Stimulated activated CD8-positive, alpha-beta memory T cell treated with anti-CD3 and anti-CD28 coated beads, Interleukin-4, amount 100 ng/mL, for 24 hours (primary cell): ENCODE measurements around the gene CIZ1.
"Not testable (repeated sequence)": the region's sequence is repeated elsewhere in the genome, so short reads cannot be mapped to it uniquely, and the experiment has no call there.

Source experiments
- DNase-seq: peaks from one replicate; pipeline ENCODE4 v3.0.0-alpha.2; 2020; ENCODE audit warnings: low read depth

Gene CIZ1

DNA sequence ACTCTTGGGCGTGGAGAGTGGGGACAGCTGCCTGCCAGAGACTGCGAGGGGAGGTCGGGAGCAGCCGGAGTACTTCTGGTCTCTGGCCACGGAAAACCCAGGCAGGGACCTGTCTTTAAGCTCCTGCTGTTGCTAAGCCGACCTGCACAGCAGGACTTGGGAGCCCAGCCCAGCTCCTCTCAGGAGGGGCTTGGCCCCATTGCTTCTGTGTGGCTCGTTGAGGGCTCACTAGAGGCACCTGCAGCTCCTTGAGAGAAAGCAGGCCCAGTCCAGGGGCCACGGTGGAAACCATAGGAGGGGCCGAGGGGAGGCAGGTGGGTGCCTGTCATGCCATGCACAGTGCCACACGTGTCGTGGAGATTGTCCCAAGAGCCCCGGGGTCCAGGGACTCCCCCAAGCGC lies 45.4 kb downstream of the CIZ1 start:
- no peak for DNase-seq

GRCh38 chr9:128145536-128145935 lies 45.8 kb downstream of the CIZ1 start:
- no peak for DNase-seq

DNA sequence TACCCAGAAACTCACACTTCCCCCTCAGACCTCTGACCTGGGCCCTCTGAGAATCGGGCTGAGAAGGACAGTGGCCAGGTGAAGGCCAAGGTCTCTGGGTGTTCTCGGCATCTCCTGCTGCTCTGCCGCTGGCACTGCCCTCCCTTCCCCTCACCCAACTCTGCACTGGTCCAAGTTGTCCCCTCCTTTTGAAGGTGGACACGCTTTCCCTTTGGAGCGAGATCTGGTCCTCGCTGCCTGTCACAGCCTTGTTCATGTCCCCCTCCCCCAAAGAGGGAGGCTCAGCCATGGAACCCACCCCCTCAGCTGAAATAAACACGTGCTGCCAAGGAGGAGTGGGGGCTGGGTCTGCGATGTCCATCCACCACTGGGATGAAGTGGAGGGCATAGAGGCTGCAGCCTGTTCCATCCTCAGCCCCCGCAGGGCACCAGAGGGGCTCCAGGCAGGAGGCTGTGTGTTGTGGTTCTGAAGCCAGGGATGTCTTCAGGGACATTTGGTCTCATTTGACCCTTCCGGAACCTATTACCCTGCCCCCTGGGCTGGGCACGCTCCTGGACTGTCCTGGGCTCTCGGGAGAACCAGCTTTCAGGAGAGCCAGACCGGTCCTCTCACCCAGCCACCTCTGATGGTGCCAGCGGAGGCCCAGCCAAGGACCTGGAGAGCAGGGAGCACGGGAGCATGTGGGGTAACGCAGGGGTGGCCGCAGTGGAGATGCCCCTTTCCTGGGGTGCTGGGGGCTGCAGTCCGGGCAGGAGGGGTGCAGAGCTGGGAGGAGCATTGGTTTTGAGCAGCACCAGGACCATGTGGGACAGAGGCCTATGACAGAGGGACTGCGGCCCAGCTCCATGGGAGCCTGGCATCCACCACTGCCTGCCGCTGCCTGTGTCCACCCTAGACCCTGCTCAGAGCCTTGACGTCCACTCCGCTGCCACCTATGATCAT lies 46.9 kb downstream of the CIZ1 start:
- DNase-seq: no peak

GRCh38 chr9:128143525-128144238 lies 47.7 kb downstream of the CIZ1 start:
- no peak for DNase-seq

DNA sequence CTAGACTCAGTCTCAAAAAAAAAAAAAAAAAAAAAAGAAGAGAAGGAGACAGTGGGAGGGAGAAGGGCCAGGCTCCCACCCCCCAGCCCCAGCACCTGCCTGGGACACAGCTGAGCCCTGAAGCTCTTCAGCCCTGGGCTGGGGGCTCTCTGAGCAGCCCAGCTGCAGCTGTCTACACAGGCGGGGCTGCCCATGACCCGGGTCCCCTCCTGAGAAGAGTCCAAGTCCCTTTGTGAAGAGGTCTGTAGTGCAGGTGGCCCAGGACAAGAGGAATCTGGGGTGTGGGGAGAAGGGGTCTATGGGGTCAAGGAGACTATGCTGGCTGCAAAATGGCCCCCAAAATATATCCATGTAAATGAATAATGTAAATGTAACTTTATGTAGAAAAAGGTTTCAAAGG lies 48.8 kb downstream of the CIZ1 start:
- DNase-seq: no peak

- DNase-seq: no peak
Observed at GRCh38 chr9:128142061-128142460, 49.3 kb downstream of the CIZ1 start.

DNA sequence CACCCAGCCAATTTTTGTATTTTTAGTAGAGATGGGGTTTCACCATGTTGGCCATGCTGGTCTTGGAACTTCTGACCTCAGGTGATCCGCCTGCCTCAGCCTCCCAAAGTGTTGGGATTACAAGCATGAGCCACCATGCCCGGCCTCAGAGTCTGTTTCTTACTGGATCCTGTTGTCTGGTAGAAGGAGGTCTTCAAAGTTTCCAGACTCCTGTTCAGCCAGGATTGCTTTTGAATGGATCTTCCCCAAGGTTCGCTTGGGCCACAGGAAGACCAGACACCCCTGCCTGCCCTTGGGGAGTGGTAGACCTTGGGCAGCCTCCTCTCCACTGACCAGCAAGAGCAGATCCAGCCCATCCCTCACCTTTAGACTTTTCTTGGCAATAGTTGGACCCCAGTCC lies 49.8 kb downstream of the CIZ1 start:
- no peak for DNase-seq

DNA sequence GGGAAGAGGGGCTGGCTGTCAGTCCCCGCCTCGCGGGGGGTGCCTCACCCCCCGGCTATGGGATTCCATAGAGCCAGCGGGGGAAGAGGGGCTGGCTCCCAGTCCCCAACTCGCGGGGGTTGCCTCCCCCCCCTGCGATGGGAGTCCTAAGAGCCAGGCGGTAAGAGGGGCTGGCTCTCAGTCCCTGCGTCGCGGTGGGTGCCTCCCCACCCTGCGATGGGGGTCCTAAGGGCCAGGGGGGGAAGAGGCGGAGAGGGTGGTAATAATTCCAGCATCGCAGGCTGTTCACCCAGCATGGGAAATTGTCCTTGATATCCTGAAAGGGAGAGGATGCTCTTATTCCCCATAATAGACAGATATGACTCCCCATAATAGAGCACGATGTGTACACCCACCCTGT lies 51.8 kb downstream of the CIZ1 start:
- DNase-seq: no peak

GRCh38 chr9:128138001-128138400 lies 53.4 kb downstream of the CIZ1 start:
- DNase-seq: no peak

DNA sequence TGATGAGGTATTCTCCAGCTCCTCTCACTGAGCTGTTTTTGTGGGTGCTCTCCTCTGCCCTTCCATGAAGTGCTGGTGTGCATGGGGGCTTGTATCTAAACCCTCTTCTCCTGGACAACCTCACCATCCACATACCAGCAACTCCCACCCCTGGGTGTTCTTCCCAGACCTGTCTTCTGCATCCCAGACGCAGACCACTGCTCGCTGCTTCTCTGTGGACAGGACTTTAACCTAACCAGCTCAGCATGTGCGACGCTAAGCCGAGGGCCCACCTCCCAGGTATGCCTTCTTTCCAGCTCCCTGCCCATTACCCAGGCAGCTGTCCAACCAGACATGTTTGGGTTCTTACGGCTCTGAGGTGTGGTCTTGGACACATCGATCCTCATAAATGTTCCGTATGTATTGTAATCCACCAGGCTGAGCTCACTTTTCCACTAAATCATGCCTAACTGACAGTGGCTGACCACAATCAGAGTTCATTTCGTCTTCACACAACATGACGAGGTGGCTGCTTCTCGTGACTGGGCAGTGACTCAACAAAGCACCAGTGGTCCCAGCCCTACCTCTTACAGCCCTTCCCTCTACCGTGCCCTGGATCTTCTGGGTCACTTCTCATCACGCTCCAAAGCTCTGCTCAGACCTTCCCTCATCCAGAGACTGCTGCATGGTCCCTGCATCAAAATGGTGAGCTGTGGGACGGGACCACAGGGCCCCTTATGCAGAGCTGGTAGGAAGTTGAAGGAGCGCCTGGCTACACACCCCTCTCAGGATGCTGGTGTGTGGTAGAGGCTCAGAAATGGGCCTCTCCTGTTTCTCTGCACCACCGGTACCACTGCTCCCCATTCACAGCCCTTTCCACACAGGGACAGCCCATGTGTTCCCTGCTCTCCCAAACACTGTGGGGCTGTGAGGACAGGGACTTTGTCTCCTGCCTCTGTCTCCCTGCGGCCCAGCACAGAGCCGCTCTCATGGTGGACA lies 54.3 kb downstream of the CIZ1 start:
- no peak for DNase-seq

- not testable (repeated sequence) for DNase-seq
Observed at GRCh38 chr9:128135561-128135960, 55.8 kb downstream of the CIZ1 start.

GRCh38 chr9:128132139-128132538 lies 59.2 kb downstream of the CIZ1 start:
- not testable (repeated sequence) for DNase-seq

DNA sequence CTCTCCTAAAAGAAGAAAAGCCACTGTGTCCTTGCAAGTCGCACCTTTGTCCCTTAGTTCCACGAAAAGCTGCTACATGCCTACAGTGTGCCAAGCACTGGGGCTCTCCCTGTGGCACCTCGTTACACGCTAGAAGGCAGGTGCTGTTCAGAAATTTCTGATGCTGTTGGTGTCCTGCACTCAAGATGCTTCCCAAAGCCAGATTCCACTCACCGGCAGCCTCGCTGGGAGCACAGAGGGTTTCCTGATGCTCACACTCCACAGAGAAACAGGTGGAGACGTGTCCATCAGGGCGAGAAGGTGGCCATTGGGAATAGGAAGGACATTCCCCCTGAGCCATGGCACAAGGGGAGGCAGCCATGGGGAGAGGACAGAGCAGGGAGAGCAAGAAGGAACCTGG lies 60.0 kb downstream of the CIZ1 start:
- DNase-seq: not testable (repeated sequence)

GRCh38 chr9:128130651-128131050 lies 60.7 kb downstream of the CIZ1 start:
- not testable (repeated sequence) for DNase-seq

GRCh38 chr9:128129976-128130590 lies 61.3 kb downstream of the CIZ1 start:
- peak; percentile 44 for DNase-seq

DNA sequence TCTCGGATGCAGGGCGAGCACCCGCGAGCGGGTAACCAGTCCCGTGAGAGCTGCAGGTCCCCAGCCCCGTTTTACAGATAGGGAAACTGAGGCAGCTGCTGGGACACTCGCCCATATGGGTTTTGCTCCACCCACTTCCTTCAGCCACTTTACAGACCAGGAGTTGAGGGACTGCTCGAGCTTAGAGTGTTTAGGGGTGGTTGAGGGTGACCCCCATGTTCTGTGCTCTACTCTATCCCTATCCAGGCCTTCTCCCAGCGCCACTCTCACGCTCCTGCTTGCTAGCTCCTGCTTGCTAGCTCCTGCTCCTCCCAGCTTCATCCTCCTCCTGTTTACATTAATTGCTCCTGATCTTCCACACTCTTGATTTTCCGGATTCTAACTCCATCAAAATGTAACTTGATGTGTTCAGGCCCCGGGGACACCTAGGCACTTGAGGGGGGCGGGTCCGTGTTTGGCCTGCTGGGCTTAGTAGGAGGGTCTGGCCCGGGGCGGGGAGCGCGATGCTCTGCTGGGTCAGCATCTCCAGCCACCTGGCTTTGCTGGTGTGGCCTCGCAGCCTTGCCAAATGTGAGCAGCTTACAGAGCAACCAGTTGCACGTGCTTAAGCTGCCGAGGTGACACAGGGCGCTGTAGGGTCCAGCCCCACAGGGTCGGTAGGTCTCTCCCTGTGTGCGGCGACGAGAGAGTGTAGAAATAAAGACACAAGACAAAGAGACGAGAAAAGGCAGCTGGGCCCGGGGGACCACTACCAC lies 62.4 kb downstream of the CIZ1 start:
- no peak for DNase-seq

GRCh38 chr9:128127990-128128835 lies 63.2 kb downstream of the CIZ1 start:
- DNase-seq: peak; percentile 72

DNA sequence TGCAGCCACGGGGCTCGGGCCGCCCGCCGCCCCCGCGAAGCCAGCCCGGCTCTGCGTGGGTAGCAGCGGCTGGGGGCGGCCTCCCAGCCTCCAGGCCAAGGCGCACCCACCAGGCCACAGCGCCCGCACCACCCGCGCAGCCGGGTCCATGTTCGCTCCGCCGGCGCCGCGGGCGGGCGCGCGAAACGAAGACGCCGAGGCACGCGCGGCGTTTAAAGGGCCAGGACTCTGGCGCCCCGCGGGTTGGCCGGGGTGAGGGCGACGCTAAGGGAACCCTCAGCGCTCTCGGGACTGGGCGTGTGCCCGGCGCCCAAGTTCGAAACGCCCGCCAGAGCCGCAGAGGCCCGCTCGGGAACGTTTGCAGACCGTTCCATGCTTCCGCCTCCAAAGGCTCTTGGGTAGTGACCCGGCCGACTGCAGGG lies 63.8 kb downstream of the CIZ1 start, which contains the start of gene PTGES2:
TSS of gene PTGES2 (minus strand) at position 162 of the 422 bp plus-strand sequence. CDS start at position 150, 12 bp downstream.
- peak; percentile 69 for DNase-seq

GRCh38 chr9:128125580-128126354 lies 65.6 kb downstream of the CIZ1 start:
- DNase-seq: no peak
